Lower lobe of right lung (tissue), 2 donors: ENCODE results near the gene IQSEC3. TPM values are rescaled to one million over a fixed set of nuclear protein-coding genes. Genes with fewer than 3 reads are reported as not detected.
A peak's percentile ranks its signal among the peaks of the same experiment; 100 is the strongest.
"Not testable (repeated sequence)": the region's sequence is repeated elsewhere in the genome, so short reads cannot be mapped to it uniquely, and the experiment has no call there.

Experiments used
- ATAC-seq, 2 donors: fragments of 200-7000 bp; cut with Tn5 transposase; one replicate each; pipeline ENCODE4 v1.9.1; 2020 to 2022; ENCODE audit warnings: mild to moderate bottlenecking in 2 of 2, moderate library complexity in 2 of 2
- DNase-seq: peaks from one replicate; pipeline ENCODE4 v3.0.0-alpha.2; 2020
- H3K27ac ChIP-seq: fragments of 200-600 bp; one replicate; pipeline ENCODE4 v1.8.0; 2022
- H3K27me3 ChIP-seq: fragments of 200-600 bp; one replicate; pipeline ENCODE4 v1.8.0; 2022; ENCODE audit warnings: low read depth
- H3K36me3 ChIP-seq: fragments of 200-600 bp; one replicate; pipeline ENCODE4 v1.8.0; 2022; ENCODE audit warnings: mild to moderate bottlenecking
- H3K4me1 ChIP-seq: fragments of 200-600 bp; one replicate; pipeline ENCODE4 v1.8.0; 2022
- H3K4me3 ChIP-seq: fragments of 200-600 bp; one replicate; pipeline ENCODE4 v1.8.0; 2022; ENCODE audit warnings: mild to moderate bottlenecking
- H3K9me3 ChIP-seq: fragments of 200-600 bp; one replicate; pipeline ENCODE4 v1.8.0; 2022
- intact Hi-C: fragments of 100-400 bp; cut with DNase I; formaldehyde crosslinking; loops from one replicate; pipeline ENCODE4 v1.11.0; 2022
- total RNA-seq: library from RNA; stranded (reverse); fragmentation: NEBNext Ultra II Directional; extraction: Animal tissue kit (Norgen Biotek cat#: 25700); gene quantifications from one replicate; pipeline ENCODE4 v1.2.1, GENCODE V29; 2021
- TF ChIP-seq, protein P1 (sequence below): fragments of 200-600 bp; IDR thresholded peaks from one replicate; pipeline ENCODE4 v1.8.0; 2022; ENCODE audit warnings: antibody characterized with exemption, mild to moderate bottlenecking
- donor health status: DM: no; HTN: yes; CAD: no; lungs with severe emphysema.

Gene IQSEC3
- total RNA-seq, 1 donor from 2014 or later, result 10.7 TPM

- H3K27ac ChIP-seq, H3K4me1 ChIP-seq, H3K36me3 ChIP-seq, H3K9me3 ChIP-seq, intact Hi-C loops, H3K4me3 ChIP-seq, DNase-seq, ATAC-seq: not testable (repeated sequence)
- H3K27me3 ChIP-seq, result peaks cover 36% of the 10 kb centered on the region
Observed at GRCh38 chr12:52902-53734, 13.4 kb upstream of the IQSEC3 start.

DNA sequence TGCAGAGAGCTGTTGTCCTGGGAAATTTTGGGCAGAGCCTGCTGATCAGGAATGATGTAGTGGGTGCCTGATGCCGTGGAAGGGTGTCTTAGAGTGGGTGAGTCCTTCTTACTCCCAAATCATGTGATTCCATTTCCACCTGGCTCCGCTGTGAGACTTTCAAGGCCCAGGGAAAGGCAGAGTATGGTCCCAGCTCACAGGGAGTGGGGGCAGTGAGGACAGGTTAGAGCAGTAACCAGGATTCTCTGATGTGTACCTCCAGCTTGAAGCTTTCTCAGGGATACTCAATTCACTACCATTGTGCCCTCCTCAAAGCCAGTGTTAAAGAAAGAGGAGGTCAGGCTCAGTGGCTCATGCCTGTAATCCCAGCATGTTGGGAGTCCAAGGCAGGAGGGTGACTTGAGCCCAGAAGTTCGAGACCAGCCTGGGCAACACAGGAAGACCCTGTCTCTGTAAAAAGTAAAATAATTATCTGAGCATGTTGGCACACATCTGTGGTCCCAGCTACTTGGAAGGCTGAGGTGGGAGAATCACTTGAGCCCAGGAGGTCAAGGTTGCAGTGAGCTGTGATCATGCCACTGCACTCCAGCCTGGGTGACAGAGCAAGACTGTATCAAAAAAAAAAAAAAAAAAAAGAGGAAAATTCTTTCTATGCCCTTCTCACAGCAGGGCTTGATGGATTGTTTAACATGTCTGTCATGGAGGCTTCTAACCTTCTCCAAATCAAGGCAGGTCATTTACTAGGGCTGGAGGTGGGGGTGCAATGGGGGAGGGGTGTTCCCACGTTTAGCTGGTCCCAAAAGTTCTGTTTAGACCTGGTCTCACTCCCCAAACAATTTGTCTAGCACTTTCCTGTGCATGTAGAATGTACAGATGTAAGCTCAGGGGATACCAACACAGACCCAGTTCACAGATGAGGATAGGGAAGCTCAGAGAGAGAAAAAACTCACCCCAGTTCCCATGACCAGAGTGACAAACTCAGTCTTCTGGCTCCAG lies 12.5 kb upstream of the IQSEC3 start:
- H3K27ac ChIP-seq, result no peak overlapping the region
- no peaks in the 10 kb centered on the region for H3K9me3 ChIP-seq
- H3K4me1 ChIP-seq, result no peaks in the 10 kb centered on the region
- no peaks in the 10 kb centered on the region for H3K36me3 ChIP-seq
- H3K4me3 ChIP-seq, result no peak overlapping the region
- intact Hi-C loops, result no loop called here
- TF ChIP-seq, protein P1, sequence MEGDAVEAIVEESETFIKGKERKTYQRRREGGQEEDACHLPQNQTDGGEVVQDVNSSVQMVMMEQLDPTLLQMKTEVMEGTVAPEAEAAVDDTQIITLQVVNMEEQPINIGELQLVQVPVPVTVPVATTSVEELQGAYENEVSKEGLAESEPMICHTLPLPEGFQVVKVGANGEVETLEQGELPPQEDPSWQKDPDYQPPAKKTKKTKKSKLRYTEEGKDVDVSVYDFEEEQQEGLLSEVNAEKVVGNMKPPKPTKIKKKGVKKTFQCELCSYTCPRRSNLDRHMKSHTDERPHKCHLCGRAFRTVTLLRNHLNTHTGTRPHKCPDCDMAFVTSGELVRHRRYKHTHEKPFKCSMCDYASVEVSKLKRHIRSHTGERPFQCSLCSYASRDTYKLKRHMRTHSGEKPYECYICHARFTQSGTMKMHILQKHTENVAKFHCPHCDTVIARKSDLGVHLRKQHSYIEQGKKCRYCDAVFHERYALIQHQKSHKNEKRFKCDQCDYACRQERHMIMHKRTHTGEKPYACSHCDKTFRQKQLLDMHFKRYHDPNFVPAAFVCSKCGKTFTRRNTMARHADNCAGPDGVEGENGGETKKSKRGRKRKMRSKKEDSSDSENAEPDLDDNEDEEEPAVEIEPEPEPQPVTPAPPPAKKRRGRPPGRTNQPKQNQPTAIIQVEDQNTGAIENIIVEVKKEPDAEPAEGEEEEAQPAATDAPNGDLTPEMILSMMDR, result no peak
- ATAC-seq (no peak), DNase-seq (no peak)
- H3K27me3 ChIP-seq, result peaks cover 36% of the 10 kb centered on the region

DNA sequence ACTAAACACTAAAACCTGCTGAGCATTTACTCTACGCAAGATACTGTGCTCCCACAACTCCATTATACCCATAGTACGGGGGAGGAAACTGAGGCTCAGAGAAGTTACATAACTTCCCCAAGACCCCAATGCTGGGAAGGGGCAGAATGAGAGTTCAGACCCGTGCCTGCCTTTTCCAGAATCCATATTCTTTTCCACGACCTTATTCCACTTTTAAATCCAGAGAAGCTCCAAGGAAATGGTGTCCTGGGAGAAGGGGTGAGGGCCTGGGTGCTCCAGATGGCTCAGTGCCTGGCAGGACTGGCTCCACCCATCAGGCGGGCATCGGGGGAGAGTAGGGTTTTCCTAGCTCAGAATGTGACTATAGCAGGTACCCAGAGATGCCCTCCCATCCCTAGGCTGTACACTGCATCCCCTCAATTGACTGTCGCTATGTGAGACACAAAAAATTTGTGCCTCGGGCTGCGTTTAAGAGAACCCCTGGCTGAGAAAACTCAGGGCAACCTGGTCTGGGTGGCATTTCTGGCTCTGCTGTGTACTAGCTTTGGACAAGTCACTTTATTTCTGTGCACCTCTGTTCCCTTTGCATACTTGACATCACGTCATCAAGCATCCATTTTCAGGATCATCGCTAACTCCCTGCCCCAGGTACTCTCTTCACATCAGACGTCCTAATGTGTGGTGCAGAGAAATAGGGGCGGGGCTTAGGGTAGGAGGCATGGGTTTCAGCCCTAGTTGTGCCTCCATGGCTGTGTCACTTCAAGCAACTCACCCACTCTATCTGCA lies 11.6 kb upstream of the IQSEC3 start:
- ATAC-seq (peak in 1 of 2 donors; percentile 28), DNase-seq (no peak)
- Histone ChIP-seq H3K4me3 (no peak overlapping the region), H3K36me3 (no peaks in the 10 kb centered on the region), H3K4me1 (no peaks in the 10 kb centered on the region), H3K27ac (no peak overlapping the region), H3K27me3 (peaks cover 36% of the 10 kb centered on the region), H3K9me3 (no peaks in the 10 kb centered on the region)
- TF ChIP-seq, protein P1, result no peak
- intact Hi-C loops, result no loop called here

DNA sequence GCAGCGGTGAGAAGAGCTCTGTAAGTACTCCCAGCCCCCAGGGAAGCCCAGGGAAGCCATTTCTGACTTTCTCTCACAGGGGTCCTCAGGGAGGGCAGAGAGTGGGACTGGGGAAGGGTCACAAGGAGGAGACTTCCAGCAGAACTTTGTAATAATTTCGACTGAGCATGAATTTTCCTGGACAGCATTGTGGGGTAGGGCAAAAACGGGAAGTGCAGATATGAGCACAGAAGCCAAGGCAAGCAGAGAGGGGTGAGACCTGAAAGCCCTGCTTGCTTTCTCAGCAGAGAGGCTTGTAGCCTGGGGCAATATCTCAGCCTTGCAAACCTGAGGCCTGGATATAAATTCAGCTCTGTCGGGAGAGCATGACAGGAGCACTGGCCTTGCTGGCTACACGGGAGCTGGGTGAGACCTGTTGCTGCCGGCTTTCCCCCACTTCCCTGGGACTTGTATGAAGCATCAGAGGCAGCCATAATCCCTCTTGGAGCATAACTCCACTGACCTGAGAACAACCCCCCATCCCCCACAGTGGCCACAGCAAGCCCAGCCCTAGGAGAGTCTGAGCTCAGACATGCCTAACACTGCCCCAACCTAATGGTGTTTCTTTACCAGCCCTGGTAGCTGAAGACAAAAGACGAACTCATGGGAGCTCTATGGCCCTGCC lies 9.8 kb upstream of the IQSEC3 start:
- H3K27ac ChIP-seq, result no peak overlapping the region
- H3K4me1 ChIP-seq, result no peaks in the 10 kb centered on the region
- peaks cover 36% of the 10 kb centered on the region for H3K27me3 ChIP-seq
- DNase-seq (no peak), ATAC-seq (peak; percentile 22 to 24)
- H3K4me3 ChIP-seq, result no peak overlapping the region
- no peaks in the 10 kb centered on the region for H3K36me3 ChIP-seq
- peaks cover 5% of the 10 kb centered on the region for H3K9me3 ChIP-seq
- intact Hi-C loops, result no loop called here
- TF ChIP-seq, protein P1, result no peak

GRCh38 chr12:57539-57938 lies 9.0 kb upstream of the IQSEC3 start:
- Histone ChIP-seq H3K4me3 (no peak overlapping the region), H3K4me1 (no peaks in the 10 kb centered on the region), H3K9me3 (peaks cover 6% of the 10 kb centered on the region), H3K36me3 (no peaks in the 10 kb centered on the region), H3K27ac (no peak overlapping the region), H3K27me3 (peaks cover 36% of the 10 kb centered on the region)
- intact Hi-C loops, result no loop called here
- DNase-seq, result no peak
- TF ChIP-seq, protein P1, result no peak
- ATAC-seq, result no peak
